Endothelial cell of umbilical vein (primary cell): ENCODE data around the gene ABCA6.
"Not testable (repeated sequence)": the region's sequence is repeated elsewhere in the genome, so short reads cannot be mapped to it uniquely, and the experiment has no call there.

Experiments
- CTCF ChIP-seq, 2 donors: IDR thresholded peaks; 1 replicate in 1 of 2; 2 replicates in 1 of 2; pipeline ENCODE4 v1.5.1; 2011; ENCODE audit warnings: low read length in 2 of 2, mild to moderate bottlenecking in 2 of 2, moderate library complexity in 2 of 2, control low read depth in 1 of 2, inconsistent platforms in 1 of 2, low read depth in 1 of 2; ENCODE audit not compliant: insufficient read depth in 1 of 2; ENCODE audit errors: extremely low read depth in 1 of 2
- EZH2 ChIP-seq: IDR thresholded peaks from 2 replicates; pipeline ENCODE4 v1.6.1; 2012; ENCODE audit warnings: borderline replicate concordance, low read depth, mild to moderate bottlenecking, moderate library complexity, low read length, inconsistent platforms; ENCODE audit not compliant: severe bottlenecking
- FOS ChIP-seq: IDR thresholded peaks from 2 replicates; pipeline ENCODE4 v1.6.1; 2011; ENCODE audit warnings: mild to moderate bottlenecking, low read length, moderate library complexity, borderline replicate concordance; ENCODE audit not compliant: insufficient read depth
- MAX ChIP-seq: IDR thresholded peaks from 2 replicates; pipeline ENCODE4 v1.6.1; 2011; ENCODE audit not compliant: insufficient read depth, insufficient read length
- MYC ChIP-seq: IDR thresholded peaks from one replicate; pipeline ENCODE4 v1.6.1; 2011; ENCODE audit warnings: mild to moderate bottlenecking, low read depth, low read length
- POLR2AphosphoS5 ChIP-seq: IDR thresholded peaks from 2 replicates; pipeline ENCODE4 v1.6.1; 2012; ENCODE audit warnings: low read depth, mild to moderate bottlenecking, control low read depth, low read length, moderate library complexity; ENCODE audit not compliant: insufficient read depth

GRCh38 chr17:69073392-69073791 is 68.3 kb downstream of the ABCA6 start:
- not testable (repeated sequence) for TF ChIP-seq MYC; CTCF (IDR thresholded peaks at IDR 0.05; ENCODE audit: extremely low read depth in 1 of 2, insufficient read depth in 1 of 2, low read depth in 1 of 2, low read length in 2 of 2); FOS; EZH2; MAX; POLR2AphosphoS5
